HG03342 (cell line): Measurements from ENCODE around the gene RPL18A.

ENCODE experiments used
- ATAC-seq: cut with Tn5 transposase; IDR thresholded peaks from one replicate; pipeline ENCODE4 v1.9.1; 2021; ENCODE audit warnings: mild to moderate bottlenecking, moderate library complexity; ENCODE audit not compliant: unreplicated experiment

Gene RPL18A

DNA sequence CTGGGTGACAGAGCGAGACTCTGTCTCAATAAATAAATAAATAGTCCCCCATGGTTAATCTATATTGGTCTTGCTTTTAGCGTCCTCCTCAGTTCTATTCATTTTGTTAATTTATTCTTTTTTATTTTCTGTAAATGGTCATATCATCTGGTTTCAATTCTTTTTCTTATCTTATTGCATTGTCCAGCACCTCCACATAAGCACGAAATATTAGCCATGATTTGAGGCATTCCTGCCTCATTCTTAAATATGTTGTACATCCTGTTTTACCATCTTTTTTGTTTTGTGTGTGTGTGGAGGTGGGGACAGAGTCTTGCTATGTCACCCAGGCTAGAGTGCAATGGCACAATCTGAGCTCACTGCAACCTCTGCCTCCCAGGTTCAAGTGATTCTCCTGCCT, 48.5 kb downstream of the RPL18A start:
- no peak for ATAC-seq

DNA sequence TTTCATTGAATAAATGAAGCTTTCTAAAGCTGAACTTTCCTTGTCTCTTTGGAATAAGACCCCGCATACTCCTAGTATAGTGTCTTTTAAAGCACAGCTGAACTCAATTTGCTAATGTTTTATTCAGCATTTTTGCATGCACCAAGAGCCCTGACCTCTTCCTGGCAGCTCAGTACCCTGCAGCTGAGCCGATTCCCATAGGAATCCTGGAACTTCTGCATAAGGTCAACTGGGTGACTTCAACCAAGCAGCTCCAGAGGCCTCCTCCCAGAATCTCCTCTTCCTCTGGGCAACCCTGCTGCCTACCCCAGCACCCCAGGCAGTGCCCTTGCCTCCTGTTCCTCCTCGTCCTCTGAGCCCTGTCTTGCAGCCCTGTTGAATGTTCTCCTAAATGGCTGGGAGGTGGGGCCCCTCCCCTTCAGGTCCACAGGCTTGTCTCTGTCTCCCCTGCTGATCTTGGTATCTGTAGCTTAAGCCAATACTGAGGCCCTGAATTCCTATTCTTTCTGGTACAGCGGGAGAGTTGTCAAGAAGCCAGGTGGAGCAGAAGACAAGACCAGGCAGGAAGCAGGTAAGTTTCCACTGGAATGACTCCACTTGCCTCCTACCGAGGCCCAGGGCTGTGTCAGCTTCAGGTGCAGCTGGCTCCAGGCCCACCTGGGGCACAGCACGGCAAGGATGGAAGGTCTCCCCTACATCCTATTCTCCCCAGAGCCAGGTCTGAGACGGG, 49.5 kb downstream of the RPL18A start:
- ATAC-seq = no peak

DNA sequence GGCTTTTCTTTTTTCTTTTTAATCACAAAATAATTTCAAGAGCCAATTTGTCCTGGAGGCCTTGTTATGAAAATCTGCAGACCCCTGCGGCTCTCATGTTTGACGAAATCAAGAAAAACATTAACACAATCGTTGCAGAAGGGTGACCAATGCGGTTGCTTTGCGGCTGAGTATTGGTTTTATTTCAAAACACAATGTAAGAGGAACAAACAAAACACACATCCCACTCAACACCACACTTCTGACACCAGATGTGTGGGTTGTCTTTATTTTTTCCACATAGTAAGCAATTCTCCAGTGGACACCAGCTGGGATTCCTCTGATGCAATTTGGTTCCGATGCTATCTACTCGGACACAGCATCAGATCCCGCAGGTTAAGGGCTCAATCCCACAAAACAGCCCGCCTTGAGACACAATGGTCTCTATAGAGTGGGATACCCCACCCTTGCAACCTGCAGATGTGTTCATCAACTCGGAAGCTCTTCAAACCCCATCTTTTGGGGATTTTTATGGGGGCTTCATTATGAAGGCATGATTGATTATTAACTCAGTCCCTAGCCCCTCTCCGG, 51.2 kb downstream of the RPL18A start:
- no peak for ATAC-seq
